NCI-H1930 (cell line): ENCODE data around the gene ZNF132.
"Not testable (repeated sequence)": the region's sequence is repeated elsewhere in the genome, so short reads cannot be mapped to it uniquely, and the experiment has no call there.

ENCODE experiments used
- DNase-seq, 2 experiments: peaks; one replicate each; lab custom pipeline; 2025; lab: John Stamatoyannopoulos, UW

ZNF132 gene

GRCh38 chr19:58439576-58440554 lies at the start of gene ZNF132:
ZNF132 (minus strand) TSS chr19:58440153; CDS start chr19:58439821, 332 bp downstream.
- peak; percentile 100 for DNase-seq

- DNase-seq = not testable (repeated sequence)
Measured at GRCh38 chr19:58484349-58484748, 44.4 kb upstream of the ZNF132 start.

DNA sequence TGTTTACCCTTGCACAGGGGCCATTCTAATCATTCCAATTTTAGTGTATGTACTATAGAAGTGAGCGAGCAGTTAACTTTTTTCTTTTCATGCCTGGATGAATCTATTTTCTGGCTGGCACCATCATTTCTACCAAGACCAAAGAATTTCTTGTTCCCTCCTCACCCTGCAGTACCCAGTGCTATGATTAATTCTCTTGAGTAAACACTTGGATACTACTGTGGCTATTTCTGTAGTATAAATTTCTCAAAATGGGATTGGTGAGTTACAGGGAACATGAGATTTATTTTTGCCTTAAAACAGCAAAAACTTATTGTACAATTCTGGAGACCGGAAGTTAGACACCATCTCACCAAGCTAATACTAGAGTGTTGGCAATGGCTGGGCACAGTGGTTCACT lies 43.8 kb upstream of the ZNF132 start:
- DNase-seq = no peak

DNA sequence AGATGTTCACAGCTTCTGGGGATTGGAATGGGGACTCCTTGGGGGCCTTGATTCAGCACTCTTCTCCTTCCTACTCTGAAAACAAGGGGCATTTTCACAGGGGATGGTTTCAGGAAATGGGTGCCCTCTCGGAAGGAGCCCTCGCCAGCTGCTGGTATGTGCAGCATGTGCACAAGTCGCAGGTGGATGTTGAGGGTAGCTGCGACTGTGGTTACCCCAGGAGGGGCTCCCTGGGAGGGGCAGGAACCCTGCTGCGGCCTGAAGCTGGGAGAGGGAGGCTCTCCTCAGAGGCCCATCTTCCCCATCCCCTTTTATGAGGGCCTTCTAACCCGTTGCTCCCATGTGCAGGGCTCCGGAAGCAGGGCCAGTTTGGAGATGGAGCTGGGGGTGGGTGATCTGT lies 42.4 kb upstream of the ZNF132 start:
- DNase-seq = no peak

DNA sequence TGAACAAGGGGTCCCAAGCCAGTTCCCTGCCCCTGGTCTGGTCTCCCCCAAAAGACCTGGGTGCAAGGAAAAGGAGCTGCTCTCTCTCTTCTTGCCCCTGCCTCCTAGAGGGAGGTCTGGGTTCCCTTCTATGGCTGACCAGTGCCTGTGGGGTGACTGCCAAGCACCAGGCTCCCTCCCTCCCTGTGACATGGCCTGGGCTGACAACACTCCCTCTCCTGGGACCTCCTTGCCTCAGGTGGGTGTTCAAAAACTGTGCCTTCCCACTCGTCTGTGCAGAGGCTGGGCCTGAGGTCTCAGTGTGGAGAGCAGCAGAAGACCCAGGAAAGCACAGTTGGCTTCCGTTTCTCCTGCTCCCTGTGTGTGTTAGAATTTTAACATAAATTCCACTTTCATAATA lies 40.9 kb upstream of the ZNF132 start:
- no peak for DNase-seq

DNA sequence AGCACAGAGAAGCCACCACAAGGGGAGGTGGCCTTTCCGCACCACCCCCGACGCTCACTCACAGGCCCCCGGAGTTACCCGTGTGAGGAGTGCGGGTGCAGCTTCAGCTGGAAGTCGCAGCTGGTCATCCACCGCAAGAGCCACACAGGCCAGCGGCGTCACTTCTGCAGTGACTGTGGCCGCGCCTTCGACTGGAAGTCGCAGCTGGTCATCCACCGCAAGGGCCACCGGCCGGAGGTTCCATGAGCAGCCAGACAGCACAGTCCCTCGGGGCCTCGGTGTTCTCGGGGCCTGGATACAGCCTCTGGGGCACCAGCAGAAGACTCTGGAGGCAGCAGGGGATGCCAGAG lies 40.5 kb upstream of the ZNF132 start:
- DNase-seq = no peak

DNA sequence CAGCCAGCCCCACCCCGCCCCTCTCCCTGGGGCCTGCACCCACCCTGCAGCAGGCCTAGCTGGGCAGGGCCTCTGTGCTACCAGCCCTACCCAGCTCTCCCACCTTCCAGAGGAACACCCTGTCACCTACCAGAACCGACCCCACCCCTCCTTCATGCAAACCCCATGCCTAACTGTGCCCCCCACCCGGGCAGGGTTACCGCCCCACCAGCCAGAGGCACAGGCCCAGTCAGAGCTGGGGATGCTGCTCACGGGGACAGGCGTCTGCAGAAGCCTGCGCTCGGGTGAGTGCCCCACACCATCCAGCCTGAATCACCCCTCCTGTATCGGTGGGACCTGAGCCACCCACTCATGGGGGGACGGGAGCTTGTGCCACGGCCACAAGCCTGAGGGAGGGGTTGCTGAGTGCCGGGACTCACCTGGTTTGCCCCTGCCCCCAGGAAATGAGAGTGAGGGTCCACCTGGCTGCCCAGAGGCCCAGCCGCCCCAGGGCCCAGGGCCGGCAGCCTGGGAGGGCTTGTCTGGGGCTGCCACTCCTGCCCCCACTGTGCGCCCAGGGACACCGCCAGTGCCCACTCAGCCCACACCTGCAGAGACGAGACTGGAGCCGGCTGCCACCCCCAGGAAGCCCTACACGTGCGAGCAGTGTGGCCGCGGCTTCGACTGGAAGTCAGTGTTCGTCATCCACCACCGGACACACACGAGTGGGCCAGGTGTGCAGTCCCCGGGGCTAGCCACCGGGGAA lies 40.0 kb upstream of the ZNF132 start:
- no peak for DNase-seq

DNA sequence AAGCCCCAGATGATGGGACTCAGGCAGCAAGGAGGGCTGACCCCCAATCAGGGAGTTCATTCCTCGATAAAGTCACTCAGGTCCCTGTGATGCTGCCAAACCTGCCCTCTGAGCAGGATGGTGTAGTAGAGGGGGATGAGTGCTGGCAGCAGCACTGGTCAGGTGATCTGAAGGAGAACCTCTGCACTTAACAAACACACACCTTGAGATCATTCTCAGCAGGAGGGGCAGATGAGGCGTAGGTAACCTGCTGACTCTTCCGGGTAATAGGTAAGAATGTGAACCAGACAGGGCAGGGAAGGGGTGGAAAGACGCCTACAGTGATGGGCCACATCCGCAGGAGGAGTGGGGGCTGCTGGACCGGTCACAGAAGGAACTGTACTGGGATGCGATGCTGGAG lies 39.4 kb upstream of the ZNF132 start:
- no peak for DNase-seq

DNA sequence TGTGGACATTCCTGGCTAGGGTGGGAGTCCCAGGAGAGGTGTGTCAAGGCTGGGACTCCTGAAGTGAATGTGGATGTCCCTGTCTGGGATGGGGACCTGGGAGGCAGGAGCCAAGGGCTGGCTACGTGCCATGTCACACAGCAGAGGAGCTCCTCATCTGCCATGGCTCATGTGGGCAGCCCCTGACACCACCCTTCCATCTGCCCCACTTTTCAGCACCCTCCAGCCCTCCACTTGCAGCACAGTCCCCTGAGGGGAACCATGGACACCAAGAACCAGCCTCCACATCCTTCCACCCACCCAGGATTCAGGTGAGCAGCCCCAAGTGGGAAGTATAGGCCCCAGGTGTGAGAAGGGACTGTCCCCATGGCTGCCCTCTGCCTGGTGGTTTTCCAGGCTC lies 37.9 kb upstream of the ZNF132 start:
- no peak for DNase-seq

- no peak for DNase-seq
Measured at GRCh38 chr19:58477130-58477529, 37.2 kb upstream of the ZNF132 start.

GRCh38 chr19:58476498-58477015 lies 36.6 kb upstream of the ZNF132 start:
- DNase-seq = no peak

DNA sequence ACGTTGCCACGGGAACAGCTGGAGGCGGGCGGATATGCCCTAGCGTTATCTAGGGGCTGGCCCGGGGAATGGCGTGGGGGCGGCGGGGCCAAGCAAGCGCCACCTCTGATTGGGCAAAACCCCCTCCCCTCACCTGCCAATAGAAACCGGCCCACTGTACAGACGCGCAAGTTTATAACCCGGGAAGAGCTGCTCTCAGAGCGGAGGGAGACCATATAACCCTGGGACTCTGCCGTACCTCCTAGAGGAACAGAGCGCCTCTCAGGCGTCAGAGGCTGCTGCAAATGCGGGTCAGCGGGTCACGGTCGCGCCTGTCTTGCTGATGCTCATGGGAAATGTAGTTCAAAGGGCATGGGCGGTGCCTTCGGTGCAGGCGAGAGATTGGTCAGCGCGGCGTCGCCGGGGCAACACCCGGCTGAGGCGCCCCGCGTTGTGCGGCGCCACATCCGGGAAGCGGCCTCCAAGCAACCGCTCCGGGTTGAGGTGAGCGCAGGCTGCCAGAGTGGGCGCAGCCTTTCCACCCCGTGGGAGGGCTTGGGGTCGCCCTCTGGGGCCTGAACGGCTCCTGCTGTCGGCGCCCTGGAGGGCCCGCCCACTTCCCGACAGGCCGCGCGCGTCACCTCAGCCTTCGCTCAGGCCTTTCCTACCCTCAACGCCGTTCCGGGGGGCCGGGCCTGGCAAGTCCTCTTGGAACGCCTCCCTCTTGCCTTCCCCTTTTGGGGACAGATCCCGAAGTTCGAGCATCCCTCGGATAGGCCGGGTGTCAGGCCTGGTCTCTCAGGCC lies 36.0 kb upstream of the ZNF132 start, which contains the start of gene ZNF446:
TSS of gene ZNF446 (plus strand) at position 639 of the 784 bp plus-strand sequence. CDS start 867 bp downstream, outside the sequence.
- peak; percentile 99 for DNase-seq

GRCh38 chr19:58474997-58475713 lies 35.2 kb upstream of the ZNF132 start:
- no peak for DNase-seq

- no peak for DNase-seq
Measured at GRCh38 chr19:58474291-58474996, 34.5 kb upstream of the ZNF132 start.

- DNase-seq = no peak
Measured at GRCh38 chr19:58473775-58474174, 33.8 kb upstream of the ZNF132 start.

DNA sequence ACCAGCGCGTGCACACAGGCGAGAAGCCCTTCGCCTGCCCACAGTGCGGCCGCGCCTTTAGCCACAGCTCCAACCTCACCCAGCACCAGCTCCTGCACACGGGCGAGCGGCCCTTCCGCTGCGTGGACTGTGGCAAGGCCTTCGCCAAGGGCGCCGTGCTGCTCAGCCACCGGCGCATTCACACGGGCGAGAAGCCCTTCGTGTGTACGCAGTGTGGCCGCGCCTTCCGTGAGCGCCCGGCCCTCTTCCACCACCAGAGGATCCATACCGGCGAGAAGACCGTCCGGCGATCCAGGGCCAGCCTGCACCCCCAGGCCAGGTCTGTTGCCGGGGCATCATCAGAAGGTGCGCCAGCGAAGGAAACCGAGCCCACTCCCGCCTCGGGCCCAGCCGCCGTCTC lies 31.8 kb upstream of the ZNF132 start:
- DNase-seq = no peak

- DNase-seq = not testable (repeated sequence)
Measured at GRCh38 chr19:58470837-58471543, 31.0 kb upstream of the ZNF132 start.

DNA sequence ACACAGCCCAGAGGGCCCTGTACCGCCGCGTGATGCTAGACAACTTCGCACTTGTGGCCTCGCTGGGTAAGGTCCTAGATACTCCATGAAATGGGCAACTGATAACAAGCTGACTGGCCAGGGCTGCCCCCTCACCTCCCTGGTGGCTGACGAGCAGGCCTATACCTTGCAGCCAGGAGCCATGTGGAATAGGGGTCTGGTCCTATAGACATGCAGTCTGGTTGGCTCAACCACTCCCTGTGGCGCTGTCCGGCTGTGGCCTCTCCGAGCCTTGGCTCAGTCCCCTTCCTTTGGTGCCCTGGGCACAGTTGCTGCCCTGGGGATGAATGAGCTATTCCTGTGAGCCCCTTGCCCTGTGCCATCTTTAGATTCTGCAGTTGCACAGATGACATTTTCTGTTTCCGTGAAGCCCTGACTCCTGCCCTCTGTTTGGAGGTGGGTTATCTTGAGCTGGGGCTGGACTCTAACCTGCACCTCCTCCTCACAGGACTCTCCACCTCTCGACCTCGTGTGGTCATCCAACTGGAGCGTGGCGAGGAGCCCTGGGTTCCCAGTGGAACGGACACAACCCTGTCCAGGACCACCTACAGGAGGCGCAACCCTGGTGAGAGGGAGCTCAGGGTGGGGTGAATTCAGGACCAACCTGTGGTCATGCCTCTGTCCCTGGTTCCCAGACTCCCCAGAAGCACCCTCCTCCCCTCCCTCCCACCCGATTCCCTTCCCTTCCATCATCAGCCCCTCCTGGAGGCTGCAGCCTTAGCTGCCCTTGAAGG lies 29.5 kb upstream of the ZNF132 start:
- no peak for DNase-seq

DNA sequence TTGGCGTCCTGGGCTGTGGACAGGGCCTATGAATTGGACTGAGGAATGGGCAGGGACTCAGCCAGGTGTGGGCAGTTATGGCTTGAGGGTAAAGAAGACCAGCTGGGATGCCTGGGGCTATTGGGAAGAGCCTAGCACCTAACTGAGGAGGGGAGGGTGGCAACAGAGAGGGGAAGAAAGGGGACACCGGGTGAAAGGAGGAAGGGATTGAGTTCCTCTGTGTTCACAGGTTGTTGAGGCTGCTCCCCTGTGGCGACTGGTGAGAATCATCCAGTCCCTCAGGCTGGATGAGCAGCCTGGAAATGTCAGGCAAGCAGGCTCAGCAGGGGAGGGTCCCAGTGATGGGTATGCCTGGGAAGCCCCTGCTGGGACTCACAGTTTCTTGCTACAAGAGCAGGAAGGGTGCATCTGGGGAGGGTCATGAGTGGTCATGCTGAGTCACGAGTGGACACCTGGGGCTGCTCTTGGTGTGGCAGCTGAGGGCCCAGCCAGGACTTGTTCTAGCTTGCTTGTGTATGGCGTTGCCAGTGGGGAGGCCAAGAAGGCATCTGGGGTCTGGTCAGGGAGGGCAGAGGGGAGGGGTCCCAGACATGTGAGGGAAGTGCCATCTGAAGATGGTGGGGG lies 28.4 kb upstream of the ZNF132 start:
- no peak for DNase-seq
